Subcutaneous abdominal adipose tissue (tissue), 5 donors: ENCODE measurements around the gene WDHD1.
A peak's percentile ranks its signal among the peaks of the same experiment; 100 is the strongest.
"Not testable (repeated sequence)": the region's sequence is repeated elsewhere in the genome, so short reads cannot be mapped to it uniquely, and the experiment has no call there.

Experiments used
- H3K27ac ChIP-seq: one replicate; pipeline ENCODE4 v1.7.0; 2013; ENCODE audit warnings: low read depth, mild to moderate bottlenecking, inconsistent platforms, low read length, moderate library complexity
- H3K27me3 ChIP-seq, 5 donors: one replicate each; pipeline ENCODE4 v1.7.0; 2013; ENCODE audit warnings: low read length in 5 of 5, inconsistent platforms in 1 of 5; ENCODE audit not compliant: control insufficient read depth in 5 of 5, insufficient read depth in 4 of 5
- H3K36me3 ChIP-seq, 5 donors: one replicate each; pipeline ENCODE4 v1.7.0; 2013; ENCODE audit warnings: low read length in 5 of 5; ENCODE audit not compliant: control insufficient read depth in 5 of 5, insufficient read depth in 5 of 5
- H3K4me1 ChIP-seq, 5 donors: one replicate each; pipeline ENCODE4 v1.7.0; 2013; ENCODE audit warnings: low read length in 5 of 5, mild to moderate bottlenecking in 3 of 5, moderate library complexity in 1 of 5; ENCODE audit not compliant: control insufficient read depth in 5 of 5, insufficient read depth in 5 of 5
- H3K4me3 ChIP-seq, 5 donors: one replicate each; pipeline ENCODE4 v1.7.0; 2013; ENCODE audit warnings: low read length in 5 of 5, low read depth in 1 of 5
- H3K9ac ChIP-seq, 5 donors: one replicate each; pipeline ENCODE4 v1.7.0; 2013; ENCODE audit warnings: low read length in 5 of 5, mild to moderate bottlenecking in 4 of 5, moderate library complexity in 3 of 5
- H3K9me3 ChIP-seq, 5 donors: one replicate each; pipeline ENCODE4 v1.7.0; 2013; ENCODE audit warnings: low read length in 5 of 5; ENCODE audit not compliant: control insufficient read depth in 5 of 5
- donor health status: healthy.
- donor health status: healthy.
- donor health status: healthy.
- donor health status: healthy.
- donor health status: healthy.

Gene WDHD1

DNA sequence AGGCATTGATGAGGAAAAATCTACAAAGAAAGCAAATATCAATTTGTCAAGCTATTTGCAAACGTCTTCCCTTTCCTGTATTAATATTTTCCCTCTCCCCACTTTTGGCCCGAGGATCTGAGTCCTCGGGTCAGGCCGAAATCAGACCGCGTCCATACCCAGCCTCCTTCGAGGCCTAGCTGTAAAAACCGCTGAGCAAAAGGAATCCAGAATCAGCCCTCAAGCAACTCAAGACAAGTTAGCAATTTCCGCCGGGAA lies 24.2 kb upstream of the WDHD1 start:
- H3K9ac ChIP-seq: peak overlapping the region; percentile 57 to 100 (median 99)
- H3K4me1 ChIP-seq: peaks cover 0 to 26% (median 19%) of the 10 kb centered on the region in 5 donors
- H3K27me3 ChIP-seq: no peaks in the 10 kb centered on the region
- peak overlapping the region; percentile 77 to 98 (median 97) for H3K4me3 ChIP-seq
- no peaks in the 10 kb centered on the region for H3K9me3 ChIP-seq
- H3K36me3 ChIP-seq: peaks cover 0 to 2% (median 0%) of the 10 kb centered on the region in 5 donors
- H3K27ac ChIP-seq: peak overlapping the region; percentile 99

DNA sequence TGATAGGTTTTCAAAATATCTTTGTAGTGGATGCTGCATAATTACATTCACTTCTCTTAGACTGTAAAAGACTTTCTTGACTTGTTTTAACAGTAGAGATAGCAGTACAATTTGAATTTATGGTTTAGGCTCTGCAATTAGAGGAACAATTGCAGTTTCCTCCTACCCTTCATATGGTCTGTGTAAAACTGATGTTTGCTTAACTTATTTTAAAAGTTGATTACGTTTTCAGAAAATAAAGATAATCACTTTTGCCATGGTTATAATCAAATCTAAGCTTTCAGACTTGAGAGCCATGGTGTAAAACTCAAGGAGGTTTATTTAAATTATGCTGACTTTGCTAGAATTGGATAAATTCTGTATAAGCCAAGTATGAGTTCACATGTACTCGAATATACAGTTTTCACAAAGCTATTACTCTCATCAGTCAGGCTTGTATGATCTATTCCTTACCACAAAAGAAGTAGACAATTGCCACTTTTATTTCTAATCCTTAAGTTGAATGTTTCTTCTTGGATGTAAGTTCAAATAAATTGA lies 22.1 kb upstream of the WDHD1 start:
- H3K9me3 ChIP-seq: no peaks in the 10 kb centered on the region
- H3K4me3 ChIP-seq: no peak overlapping the region
- no peak overlapping the region for H3K27ac ChIP-seq

DNA sequence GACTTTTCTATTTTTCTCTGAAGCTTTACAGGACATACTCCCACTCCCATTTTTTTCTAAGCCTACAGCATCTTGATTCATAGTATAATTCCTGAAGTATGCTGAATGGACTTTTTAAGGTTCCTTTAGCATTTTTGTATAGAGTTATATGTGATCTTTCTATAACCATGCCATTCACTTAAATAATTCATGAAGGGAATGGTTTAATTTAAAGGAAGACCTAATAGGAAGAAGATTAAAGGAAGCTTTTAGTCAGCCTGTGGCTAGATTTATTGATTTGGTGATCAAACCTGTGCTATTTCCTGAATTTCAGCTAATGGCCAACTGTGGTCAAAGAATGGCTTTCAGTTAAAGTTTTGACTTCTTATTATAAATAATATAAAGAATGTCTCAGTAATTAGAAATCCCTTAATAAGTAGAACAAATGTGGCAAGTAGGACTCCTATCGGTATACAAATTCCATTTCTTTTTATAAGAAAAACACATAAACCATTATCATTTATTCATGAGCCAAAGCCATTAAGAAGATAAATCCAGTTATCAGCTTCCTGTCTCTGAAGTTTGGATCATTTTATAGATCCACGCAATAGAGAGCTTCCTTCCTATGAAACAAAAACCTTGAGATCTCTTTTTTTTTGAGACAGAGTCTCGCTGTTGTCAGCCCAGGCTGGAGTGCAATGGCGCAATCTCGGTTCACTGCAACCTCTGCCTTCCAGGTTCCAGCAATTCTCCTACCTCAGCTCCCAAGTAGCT lies 20.6 kb upstream of the WDHD1 start:
- peaks cover 0 to 12% (median 9%) of the 10 kb centered on the region in 5 donors for H3K4me1 ChIP-seq
- peaks cover 5 to 12% (median 9%) of the 10 kb centered on the region in 5 donors for H3K36me3 ChIP-seq
- no peak overlapping the region for H3K27ac ChIP-seq
- H3K27me3 ChIP-seq: no peaks in the 10 kb centered on the region
- H3K9me3 ChIP-seq: no peaks in the 10 kb centered on the region
- H3K4me3 ChIP-seq: no peak overlapping the region
- H3K9ac ChIP-seq: no peak overlapping the region

More for the DNA sequence above, 22.1 kb upstream of the WDHD1 start:
- no peaks in the 10 kb centered on the region for H3K27me3 ChIP-seq
- H3K9ac ChIP-seq: no peak overlapping the region
- H3K36me3 ChIP-seq: peaks cover 0 to 2% (median 1%) of the 10 kb centered on the region in 5 donors
- H3K4me1 ChIP-seq: peaks cover 0 to 23% (median 19%) of the 10 kb centered on the region in 5 donors

DNA sequence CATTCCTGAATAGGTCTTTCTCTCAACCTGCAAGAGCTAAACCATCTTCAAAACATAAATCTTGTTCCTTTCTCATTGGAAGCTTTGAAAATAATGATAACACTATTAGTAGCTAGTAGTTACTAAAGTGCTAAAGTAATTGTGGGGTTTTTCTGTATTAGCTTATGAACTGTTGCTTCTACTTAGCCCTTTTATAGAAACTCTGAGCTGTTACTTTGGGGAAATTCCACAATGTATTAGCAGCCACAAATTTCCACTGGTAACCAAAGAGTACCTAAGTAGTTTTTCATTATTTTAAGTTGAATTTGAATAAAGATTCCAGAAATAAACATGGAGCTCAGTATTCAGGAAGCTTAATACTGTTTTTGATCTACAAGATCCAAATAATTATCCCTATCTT lies 18.2 kb upstream of the WDHD1 start:
- Histone ChIP-seq H3K36me3 (peaks cover 5 to 12% (median 9%) of the 10 kb centered on the region in 5 donors), H3K9me3 (no peaks in the 10 kb centered on the region), H3K27me3 (no peaks in the 10 kb centered on the region), H3K4me1 (peaks cover 0 to 2% (median 0%) of the 10 kb centered on the region in 5 donors), H3K9ac (no peak overlapping the region), H3K27ac (no peak overlapping the region), H3K4me3 (no peak overlapping the region)

DNA sequence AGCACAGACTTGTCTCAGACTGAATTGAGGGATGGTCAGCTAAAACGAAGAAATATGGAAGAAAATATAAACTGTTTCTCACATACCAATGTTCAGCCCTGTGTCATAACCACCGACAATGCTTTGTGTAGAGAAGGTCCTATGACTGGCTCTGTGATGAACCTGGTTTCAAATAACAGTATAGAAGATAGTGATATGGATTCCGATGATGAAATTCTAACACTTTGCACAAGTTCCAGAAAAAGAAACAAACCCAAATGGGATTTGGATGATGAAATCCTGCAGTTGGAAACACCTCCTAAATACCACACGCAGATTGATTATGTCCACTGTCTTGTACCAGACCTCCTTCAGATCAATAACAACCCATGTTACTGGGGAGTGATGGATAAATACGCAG lies 16.6 kb upstream of the WDHD1 start:
- Histone ChIP-seq H3K4me1 (peaks cover 0 to 2% (median 0%) of the 10 kb centered on the region in 5 donors), H3K36me3 (peaks cover 5 to 12% (median 9%) of the 10 kb centered on the region in 5 donors), H3K27me3 (no peaks in the 10 kb centered on the region), H3K9me3 (no peaks in the 10 kb centered on the region), H3K4me3 (no peak overlapping the region), H3K27ac (no peak overlapping the region), H3K9ac (no peak overlapping the region)

DNA sequence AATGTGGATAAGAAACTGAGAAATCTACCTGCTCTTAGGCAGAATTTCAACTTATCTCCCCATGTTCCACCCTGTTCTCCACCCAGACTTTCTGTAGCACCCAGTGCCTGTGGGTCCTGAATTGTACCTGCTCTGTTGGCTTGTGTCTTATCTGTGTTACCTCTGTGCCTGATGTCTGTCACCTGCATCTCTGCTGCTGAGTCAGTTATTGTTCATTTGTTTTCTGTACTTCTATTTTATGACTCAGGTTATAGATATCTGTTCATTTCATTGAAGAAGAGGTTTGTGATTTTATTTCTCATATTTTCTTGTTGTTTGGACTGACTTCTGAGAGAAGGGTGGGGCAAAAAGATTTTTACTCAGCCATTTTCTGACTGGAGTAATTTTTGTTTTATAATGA lies 11.8 kb upstream of the WDHD1 start:
- no peaks in the 10 kb centered on the region for H3K27me3 ChIP-seq
- no peak overlapping the region for H3K9ac ChIP-seq
- H3K36me3 ChIP-seq: peaks cover 5 to 17% (median 7%) of the 10 kb centered on the region in 5 donors
- H3K4me3 ChIP-seq: no peak overlapping the region
- H3K9me3 ChIP-seq: no peaks in the 10 kb centered on the region
- no peak overlapping the region for H3K27ac ChIP-seq
- H3K4me1 ChIP-seq: peaks cover 0 to under 1% (median 0%) of the 10 kb centered on the region in 5 donors

DNA sequence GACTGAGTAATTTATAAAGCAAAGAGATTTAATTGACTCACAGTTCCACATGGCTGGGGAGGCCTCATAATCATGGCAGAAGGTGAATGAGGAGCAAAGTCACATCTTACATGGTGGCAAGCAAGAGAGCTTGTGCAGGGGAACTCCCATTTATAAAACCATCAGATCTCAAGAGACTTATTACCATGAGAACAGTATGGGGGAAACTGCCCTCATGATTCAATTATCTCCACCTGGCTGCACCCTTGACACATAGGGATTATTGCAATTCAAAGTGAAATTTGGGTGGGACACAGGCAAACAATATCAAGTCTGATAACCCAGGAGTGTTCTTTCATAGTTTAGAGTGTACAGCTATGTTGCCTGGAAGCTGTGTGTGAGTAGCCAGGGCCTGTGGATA lies 11.1 kb upstream of the WDHD1 start:
- not testable (repeated sequence) for H3K9ac ChIP-seq, H3K4me3 ChIP-seq, H3K27me3 ChIP-seq, H3K27ac ChIP-seq, H3K4me1 ChIP-seq, H3K9me3 ChIP-seq
- peaks cover 0 to 14% (median 4%) of the 10 kb centered on the region in 5 donors for H3K36me3 ChIP-seq

DNA sequence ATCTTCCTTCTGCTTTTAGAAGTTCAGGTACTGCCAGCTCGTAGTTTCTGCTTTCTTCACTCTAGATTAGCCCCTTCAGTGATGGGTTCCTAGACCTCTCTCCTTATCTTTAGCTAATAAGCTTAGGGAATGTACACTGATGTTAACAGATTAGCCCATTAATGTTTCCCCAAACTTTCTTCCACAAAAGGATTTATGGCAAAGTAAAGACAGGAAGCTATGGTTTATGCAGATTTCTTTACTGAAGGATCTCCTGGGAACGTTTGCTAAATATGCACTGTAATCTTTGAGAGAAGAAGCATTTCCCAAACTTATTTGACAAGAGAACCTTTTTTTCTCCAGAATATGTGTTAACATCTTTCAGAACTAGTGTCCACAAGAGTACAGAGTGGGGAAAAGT lies 4.3 kb upstream of the WDHD1 start:
- Histone ChIP-seq H3K27me3 (no peaks in the 10 kb centered on the region), H3K4me1 (peaks cover 0 to 31% (median 23%) of the 10 kb centered on the region in 5 donors), H3K9ac (peak overlapping the region in 1 of 5 donors; percentile 2), H3K9me3 (no peaks in the 10 kb centered on the region), H3K36me3 (peaks cover 0 to 9% (median 4%) of the 10 kb centered on the region in 5 donors), H3K4me3 (no peak overlapping the region), H3K27ac (no peak overlapping the region)

DNA sequence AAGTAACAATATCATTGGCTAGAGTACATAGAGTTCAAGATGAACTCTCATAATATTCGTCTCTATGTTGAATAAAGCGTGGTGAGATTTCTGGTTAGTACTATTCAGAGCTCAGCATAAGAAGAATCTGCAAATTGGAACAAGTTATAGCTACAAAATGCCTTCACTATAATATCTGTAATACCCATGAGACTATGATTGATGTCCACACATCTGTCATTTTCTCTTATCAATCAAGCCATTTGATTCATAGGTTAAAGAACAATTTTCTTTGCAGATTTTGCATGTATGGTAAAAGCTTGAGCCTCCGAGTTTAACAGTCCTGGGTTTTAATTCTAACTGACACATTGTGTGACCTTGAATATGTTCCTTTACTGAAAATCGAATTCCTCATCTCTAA lies 1.6 kb upstream of the WDHD1 start:
- H3K4me1 ChIP-seq: peaks cover 0 to 34% (median 27%) of the 10 kb centered on the region in 5 donors
- no peaks in the 10 kb centered on the region for H3K9me3 ChIP-seq
- H3K4me3 ChIP-seq: peak overlapping the region in 3 of 5 donors; percentile 96 to 100 (median 100)
- no peaks in the 10 kb centered on the region for H3K27me3 ChIP-seq
- no peaks in the 10 kb centered on the region for H3K36me3 ChIP-seq
- H3K9ac ChIP-seq: peak overlapping the region in 3 of 5 donors; percentile 87 to 93 (median 91)
- no peak overlapping the region for H3K27ac ChIP-seq

DNA sequence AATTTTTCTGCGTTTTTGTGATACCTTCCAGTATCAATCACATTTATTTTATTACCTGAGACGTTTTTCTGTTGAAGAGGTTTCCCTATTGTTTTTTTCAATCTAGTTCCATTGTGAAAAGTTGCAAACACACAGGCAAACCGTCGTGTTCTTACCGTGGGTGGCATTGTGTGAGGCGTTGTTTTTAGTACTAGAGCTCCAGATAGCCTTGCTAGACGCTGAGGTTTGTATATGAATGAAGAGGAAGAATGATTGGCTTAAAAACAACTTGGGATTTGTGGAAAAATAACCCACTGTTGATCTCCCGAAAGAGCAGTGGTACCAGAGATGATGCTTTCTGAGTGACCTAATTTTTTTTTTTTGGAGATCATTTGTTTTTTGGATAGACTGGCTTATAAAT lies 1.2 kb upstream of the WDHD1 start:
- Histone ChIP-seq H3K9ac (peak overlapping the region; percentile 57 to 93 (median 89)), H3K27ac (peak overlapping the region; percentile 72), H3K4me1 (peaks cover 0 to 34% (median 27%) of the 10 kb centered on the region in 5 donors), H3K9me3 (no peaks in the 10 kb centered on the region), H3K27me3 (no peaks in the 10 kb centered on the region), H3K36me3 (no peaks in the 10 kb centered on the region), H3K4me3 (peak overlapping the region; percentile 94 to 100 (median 100))
